ENCODE data around the gene LRRN2.
A peak's percentile ranks its signal among the peaks of the same experiment; 100 is the strongest.

Gene LRRN2

GRCh38 chr1:204653590-204654340 is 31.8 kb downstream of the LRRN2 start:
- H3K9ac ChIP-seq (ENCODE audit: low read depth, low read length) = no peak overlapping the region
- H3K27ac ChIP-seq (ENCODE audit: low read depth, low read length) = no peak overlapping the region
- H3K4me3 ChIP-seq (ENCODE audit: low read depth, low read length) = no peak overlapping the region
- peaks cover 27% of the 10 kb centered on the region for H3K27me3 ChIP-seq (ENCODE audit: control insufficient read depth, insufficient read depth, low read length)
- no peaks in the 10 kb centered on the region for H3K36me3 ChIP-seq (ENCODE audit: control insufficient read depth, insufficient read depth, low read length)
- H3K4me1 ChIP-seq (ENCODE audit: control insufficient read depth, insufficient read depth, low read length) = peaks cover 21% of the 10 kb centered on the region
- H3K9me3 ChIP-seq (ENCODE audit: control insufficient read depth, insufficient read depth, low read length) = no peaks in the 10 kb centered on the region

- Histone ChIP-seq H3K9ac (ENCODE audit: low read depth, low read length) (no peak overlapping the region), H3K27me3 (ENCODE audit: control insufficient read depth, insufficient read depth, low read length) (peaks cover 27% of the 10 kb centered on the region), H3K9me3 (ENCODE audit: control insufficient read depth, insufficient read depth, low read length) (no peaks in the 10 kb centered on the region), H3K36me3 (ENCODE audit: control insufficient read depth, insufficient read depth, low read length) (no peaks in the 10 kb centered on the region), H3K4me3 (ENCODE audit: low read depth, low read length) (no peak overlapping the region), H3K4me1 (ENCODE audit: control insufficient read depth, insufficient read depth, low read length) (peaks cover 21% of the 10 kb centered on the region), H3K27ac (ENCODE audit: low read depth, low read length) (peak overlapping the region; percentile 18)
Observed at GRCh38 chr1:204652497-204652896, 33.0 kb downstream of the LRRN2 start.

GRCh38 chr1:204651843-204652421 is 33.6 kb downstream of the LRRN2 start:
- Histone ChIP-seq H3K27ac (ENCODE audit: low read depth, low read length) (peak overlapping the region; percentile 18), H3K27me3 (ENCODE audit: control insufficient read depth, insufficient read depth, low read length) (peaks cover 27% of the 10 kb centered on the region), H3K4me1 (ENCODE audit: control insufficient read depth, insufficient read depth, low read length) (peaks cover 27% of the 10 kb centered on the region), H3K9ac (ENCODE audit: low read depth, low read length) (no peak overlapping the region), H3K4me3 (ENCODE audit: low read depth, low read length) (no peak overlapping the region), H3K36me3 (ENCODE audit: control insufficient read depth, insufficient read depth, low read length) (no peaks in the 10 kb centered on the region), H3K9me3 (ENCODE audit: control insufficient read depth, insufficient read depth, low read length) (no peaks in the 10 kb centered on the region)

- no peaks in the 10 kb centered on the region for H3K9me3 ChIP-seq (ENCODE audit: control insufficient read depth, insufficient read depth, low read length)
- H3K36me3 ChIP-seq (ENCODE audit: control insufficient read depth, insufficient read depth, low read length) = no peaks in the 10 kb centered on the region
Observed at GRCh38 chr1:204650911-204651570, 34.5 kb downstream of the LRRN2 start.

GRCh38 chr1:204649721-204650521 is 35.6 kb downstream of the LRRN2 start:
- H3K27ac ChIP-seq (ENCODE audit: low read depth, low read length) = no peak overlapping the region
- peaks cover 27% of the 10 kb centered on the region for H3K27me3 ChIP-seq (ENCODE audit: control insufficient read depth, insufficient read depth, low read length)
- no peaks in the 10 kb centered on the region for H3K9me3 ChIP-seq (ENCODE audit: control insufficient read depth, insufficient read depth, low read length)
- H3K4me3 ChIP-seq (ENCODE audit: low read depth, low read length) = no peak overlapping the region
- peaks cover 29% of the 10 kb centered on the region for H3K4me1 ChIP-seq (ENCODE audit: control insufficient read depth, insufficient read depth, low read length)
- H3K9ac ChIP-seq (ENCODE audit: low read depth, low read length) = no peak overlapping the region
- no peaks in the 10 kb centered on the region for H3K36me3 ChIP-seq (ENCODE audit: control insufficient read depth, insufficient read depth, low read length)

More at GRCh38 chr1:204650911-204651570, 34.5 kb downstream of the LRRN2 start:
- Histone ChIP-seq H3K4me3 (ENCODE audit: low read depth, low read length) (no peak overlapping the region), H3K9ac (ENCODE audit: low read depth, low read length) (no peak overlapping the region), H3K27me3 (ENCODE audit: control insufficient read depth, insufficient read depth, low read length) (peaks cover 27% of the 10 kb centered on the region), H3K27ac (ENCODE audit: low read depth, low read length) (no peak overlapping the region), H3K4me1 (ENCODE audit: control insufficient read depth, insufficient read depth, low read length) (peaks cover 29% of the 10 kb centered on the region)

GRCh38 chr1:204648576-204648975 is 37.0 kb downstream of the LRRN2 start:
- Histone ChIP-seq H3K27ac (ENCODE audit: low read depth, low read length) (no peak overlapping the region), H3K36me3 (ENCODE audit: control insufficient read depth, insufficient read depth, low read length) (no peaks in the 10 kb centered on the region), H3K4me1 (ENCODE audit: control insufficient read depth, insufficient read depth, low read length) (peaks cover 29% of the 10 kb centered on the region), H3K9ac (ENCODE audit: low read depth, low read length) (no peak overlapping the region), H3K4me3 (ENCODE audit: low read depth, low read length) (no peak overlapping the region), H3K27me3 (ENCODE audit: control insufficient read depth, insufficient read depth, low read length) (peaks cover 21% of the 10 kb centered on the region), H3K9me3 (ENCODE audit: control insufficient read depth, insufficient read depth, low read length) (no peaks in the 10 kb centered on the region)

- no peak overlapping the region for H3K27ac ChIP-seq (ENCODE audit: low read depth, low read length)
- H3K36me3 ChIP-seq (ENCODE audit: control insufficient read depth, insufficient read depth, low read length) = no peaks in the 10 kb centered on the region
- H3K9me3 ChIP-seq (ENCODE audit: control insufficient read depth, insufficient read depth, low read length) = no peaks in the 10 kb centered on the region
- H3K27me3 ChIP-seq (ENCODE audit: control insufficient read depth, insufficient read depth, low read length) = peaks cover 16% of the 10 kb centered on the region; the same call in 1 of the 2 replicates
- H3K4me1 ChIP-seq (ENCODE audit: control insufficient read depth, insufficient read depth, low read length) = peaks cover 23% of the 10 kb centered on the region
- H3K4me3 ChIP-seq (ENCODE audit: low read depth, low read length) = no peak overlapping the region
- no peak overlapping the region for H3K9ac ChIP-seq (ENCODE audit: low read depth, low read length)
Observed at GRCh38 chr1:204647805-204648153, 37.8 kb downstream of the LRRN2 start.

GRCh38 chr1:204647114-204647804 is 38.3 kb downstream of the LRRN2 start:
- no peaks in the 10 kb centered on the region for H3K36me3 ChIP-seq (ENCODE audit: control insufficient read depth, insufficient read depth, low read length)

GRCh38 chr1:204645666-204646065 is 39.9 kb downstream of the LRRN2 start:
- no peak overlapping the region for H3K4me3 ChIP-seq (ENCODE audit: low read depth, low read length)
- H3K36me3 ChIP-seq (ENCODE audit: control insufficient read depth, insufficient read depth, low read length) = no peaks in the 10 kb centered on the region
- peaks cover 2% of the 10 kb centered on the region; the same call in 1 of the 2 replicates for H3K27me3 ChIP-seq (ENCODE audit: control insufficient read depth, insufficient read depth, low read length)
- no peak overlapping the region for H3K9ac ChIP-seq (ENCODE audit: low read depth, low read length)
- H3K4me1 ChIP-seq (ENCODE audit: control insufficient read depth, insufficient read depth, low read length) = peaks cover 8% of the 10 kb centered on the region
- no peaks in the 10 kb centered on the region for H3K9me3 ChIP-seq (ENCODE audit: control insufficient read depth, insufficient read depth, low read length)
- H3K27ac ChIP-seq (ENCODE audit: low read depth, low read length) = no peak overlapping the region

More at GRCh38 chr1:204647114-204647804, 38.3 kb downstream of the LRRN2 start:
- H3K4me1 ChIP-seq (ENCODE audit: control insufficient read depth, insufficient read depth, low read length) = peaks cover 18% of the 10 kb centered on the region
- H3K9me3 ChIP-seq (ENCODE audit: control insufficient read depth, insufficient read depth, low read length) = no peaks in the 10 kb centered on the region
- peaks cover 10% of the 10 kb centered on the region; the same call in 1 of the 2 replicates for H3K27me3 ChIP-seq (ENCODE audit: control insufficient read depth, insufficient read depth, low read length)
- no peak overlapping the region for H3K9ac ChIP-seq (ENCODE audit: low read depth, low read length)
- no peak overlapping the region for H3K4me3 ChIP-seq (ENCODE audit: low read depth, low read length)
- no peak overlapping the region for H3K27ac ChIP-seq (ENCODE audit: low read depth, low read length)

- H3K4me3 ChIP-seq (ENCODE audit: low read depth, low read length) = no peak overlapping the region
- peaks cover 8% of the 10 kb centered on the region for H3K4me1 ChIP-seq (ENCODE audit: control insufficient read depth, insufficient read depth, low read length)
- H3K9ac ChIP-seq (ENCODE audit: low read depth, low read length) = no peak overlapping the region
- H3K9me3 ChIP-seq (ENCODE audit: control insufficient read depth, insufficient read depth, low read length) = no peaks in the 10 kb centered on the region
- no peaks in the 10 kb centered on the region for H3K27me3 ChIP-seq (ENCODE audit: control insufficient read depth, insufficient read depth, low read length)
- no peaks in the 10 kb centered on the region for H3K36me3 ChIP-seq (ENCODE audit: control insufficient read depth, insufficient read depth, low read length)
- H3K27ac ChIP-seq (ENCODE audit: low read depth, low read length) = no peak overlapping the region
Observed at GRCh38 chr1:204645251-204645650, 40.3 kb downstream of the LRRN2 start.

Measured in HUES48 (cell line).